GM10847 (cell line): ENCODE data around the gene GALNTL6.

Experiments used
- POLR2A ChIP-seq: IDR thresholded peaks from 2 replicates; pipeline ENCODE4 v1.6.1; 2011; ENCODE audit not compliant: insufficient read length; ENCODE audit errors: extremely low read depth

GALNTL6 gene

DNA sequence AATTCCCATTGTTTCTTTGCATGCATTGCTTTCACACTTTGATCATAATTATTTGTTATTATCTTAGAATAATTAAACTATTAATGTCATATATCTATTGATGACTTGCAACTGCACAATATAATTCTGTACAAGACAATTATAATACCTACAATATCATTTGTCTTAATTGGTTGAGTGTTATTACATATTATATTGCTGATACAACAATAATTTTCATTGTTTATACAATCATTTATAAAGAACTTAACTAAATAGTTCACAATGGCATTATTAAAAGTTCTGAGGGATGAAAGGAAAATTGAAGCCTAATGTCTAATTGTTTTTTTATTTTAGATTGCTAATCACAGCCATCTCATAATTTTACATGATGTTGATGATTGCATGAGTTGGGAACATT lies 227.6 kb downstream of the GALNTL6 start:
- TF ChIP-seq POLR2A, result no peak

GRCh38 chr4:172042714-172043114 lies 229.5 kb downstream of the GALNTL6 start:
- TF ChIP-seq POLR2A, result no peak

- TF ChIP-seq POLR2A, result no peak
Observed at GRCh38 chr4:172045981-172046380, 232.8 kb downstream of the GALNTL6 start.

DNA sequence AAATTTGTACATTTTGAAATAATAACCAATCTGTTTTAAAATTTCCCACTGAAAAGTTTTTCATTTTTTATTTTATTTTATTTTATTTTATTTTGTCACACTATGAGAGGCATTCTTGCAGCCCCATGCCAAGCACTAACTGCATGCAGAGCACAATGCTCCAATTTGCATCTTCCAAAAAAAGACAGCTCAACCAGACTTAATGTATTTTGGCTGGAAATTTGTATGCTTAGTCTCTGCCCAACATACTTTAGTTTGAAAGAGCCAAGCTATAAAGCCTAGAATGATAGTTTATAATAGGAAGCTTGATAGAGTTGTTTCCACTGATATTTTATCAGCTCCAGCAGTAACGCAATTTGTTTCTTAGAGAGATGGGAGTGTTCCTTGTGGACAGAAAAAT lies 235.5 kb downstream of the GALNTL6 start:
- no peak for TF ChIP-seq POLR2A

DNA sequence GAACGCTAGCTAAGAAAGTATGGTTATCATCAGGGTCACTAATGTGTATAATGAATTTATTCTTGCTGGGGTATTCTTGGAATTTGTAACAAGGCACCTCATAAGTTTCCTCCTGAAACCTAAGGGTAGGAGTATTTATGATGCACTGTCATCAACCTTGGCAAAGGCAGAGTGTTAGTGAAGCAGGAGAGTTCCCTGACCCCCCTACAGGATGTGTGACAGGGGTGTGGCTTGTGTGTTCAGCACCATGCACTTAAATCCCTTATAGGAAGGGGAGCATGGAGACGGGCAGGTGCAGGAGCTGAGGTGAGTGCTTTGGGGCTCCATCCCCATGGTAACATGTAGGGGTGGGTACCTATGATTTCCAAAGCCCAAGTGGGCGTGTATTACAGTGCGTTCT lies 237.7 kb downstream of the GALNTL6 start:
- TF ChIP-seq POLR2A, result no peak

DNA sequence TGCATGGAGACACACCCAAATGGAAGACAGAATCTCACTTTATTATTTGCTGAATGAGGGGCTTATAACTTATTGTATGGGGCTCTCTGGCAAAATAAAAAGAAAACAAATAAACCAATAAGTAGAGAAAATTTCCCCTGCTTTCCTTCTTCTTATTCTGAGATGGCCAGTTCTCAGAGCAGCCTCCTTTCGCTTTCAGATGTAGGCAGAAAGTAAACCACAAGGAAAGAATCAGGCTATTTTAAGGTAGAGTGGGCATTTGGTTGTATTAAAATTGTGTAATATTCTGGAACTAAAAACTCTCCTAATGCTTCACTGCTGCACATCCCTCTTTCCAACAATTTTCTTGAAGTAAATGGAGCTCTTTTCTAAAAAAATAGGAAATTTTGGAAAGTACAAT lies 241.8 kb downstream of the GALNTL6 start:
- no peak for TF ChIP-seq POLR2A

GRCh38 chr4:172055498-172055897 lies 242.3 kb downstream of the GALNTL6 start:
- TF ChIP-seq POLR2A, result no peak

DNA sequence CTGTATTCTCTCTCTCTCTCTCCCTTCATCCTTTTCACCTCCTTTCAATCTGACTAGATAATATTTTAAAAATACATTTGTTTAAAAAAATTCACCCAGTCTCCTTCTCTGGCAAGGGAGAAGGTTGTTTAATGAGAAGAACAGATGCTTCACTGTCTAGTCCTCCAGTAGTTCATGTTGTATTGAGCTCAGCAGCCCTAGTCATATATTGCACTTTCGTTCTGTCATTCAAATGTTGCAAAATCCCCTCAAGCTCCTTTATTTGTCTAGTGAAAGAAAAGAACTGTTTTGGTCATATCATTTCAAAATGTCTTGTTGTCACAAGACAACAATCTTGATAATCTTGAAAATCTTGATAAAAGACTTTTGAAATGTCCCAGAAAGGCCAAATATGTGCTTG lies 248.0 kb downstream of the GALNTL6 start:
- no peak for TF ChIP-seq POLR2A

- TF ChIP-seq POLR2A, result no peak
Observed at GRCh38 chr4:172068506-172068905, 255.3 kb downstream of the GALNTL6 start.

- no peak for TF ChIP-seq POLR2A
Observed at GRCh38 chr4:172073590-172073989, 260.4 kb downstream of the GALNTL6 start.

- no peak for TF ChIP-seq POLR2A
Observed at GRCh38 chr4:172083272-172083671, 270.1 kb downstream of the GALNTL6 start.

GRCh38 chr4:172088556-172088955 lies 275.4 kb downstream of the GALNTL6 start:
- no peak for TF ChIP-seq POLR2A

- no peak for TF ChIP-seq POLR2A
Observed at GRCh38 chr4:172095161-172095560, 282.0 kb downstream of the GALNTL6 start.

DNA sequence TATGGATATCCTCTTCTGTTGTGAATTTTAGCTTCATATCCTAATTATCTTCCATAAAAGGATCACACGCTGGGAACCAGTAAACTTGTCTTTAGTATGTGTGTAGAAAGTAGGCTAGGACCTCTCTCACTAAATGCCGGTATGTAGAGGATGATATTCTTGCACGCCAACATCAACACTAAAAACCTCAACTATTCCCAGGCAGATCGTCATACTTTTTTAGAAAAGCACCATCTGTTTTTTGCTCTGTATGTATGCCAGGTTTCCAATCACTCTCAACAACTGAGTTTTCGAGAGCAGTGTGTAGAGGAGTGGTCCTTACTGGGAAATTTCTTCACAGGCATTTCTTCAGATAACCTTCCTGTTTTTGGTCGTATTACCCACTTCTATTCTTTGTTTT lies 283.6 kb downstream of the GALNTL6 start:
- TF ChIP-seq POLR2A, result no peak

DNA sequence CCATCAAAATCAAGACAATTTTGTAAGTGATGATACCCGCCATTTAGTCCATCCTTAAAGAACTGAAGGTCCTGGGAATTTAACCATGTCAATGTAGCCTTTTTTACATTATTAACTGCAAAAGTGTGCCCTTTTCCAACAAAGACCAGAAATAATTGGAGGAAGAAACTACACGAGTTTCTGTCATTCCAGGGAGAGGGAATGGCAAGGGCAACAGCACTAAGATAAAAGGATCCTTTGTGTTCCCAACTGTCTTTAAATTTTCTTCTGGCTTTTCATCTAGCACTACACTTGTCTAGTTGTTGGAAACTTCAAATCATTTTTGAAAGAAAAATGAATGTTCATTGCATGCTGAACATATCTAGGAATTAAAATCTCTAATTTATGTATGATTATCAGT lies 286.2 kb downstream of the GALNTL6 start:
- no peak for TF ChIP-seq POLR2A

DNA sequence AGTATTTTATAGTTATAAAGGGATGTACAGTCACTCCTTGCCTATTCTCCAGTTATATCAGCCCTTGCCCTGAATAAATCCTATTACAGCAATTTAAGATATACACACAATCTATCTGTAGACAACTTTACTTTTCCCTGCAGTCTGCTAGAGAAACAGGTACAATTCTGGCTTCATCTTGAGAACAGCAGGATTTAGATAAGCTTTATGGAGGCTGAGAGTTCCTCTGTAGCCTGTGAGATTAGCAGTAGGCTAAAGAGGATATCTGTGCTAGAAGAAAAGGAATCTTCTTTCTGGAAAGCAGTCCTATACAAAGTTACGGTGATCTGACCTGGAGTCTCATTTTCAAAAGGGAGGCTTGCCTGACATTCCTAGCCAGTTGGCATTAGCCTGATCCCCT lies 290.3 kb downstream of the GALNTL6 start:
- no peak for TF ChIP-seq POLR2A

- TF ChIP-seq POLR2A, result no peak
Observed at GRCh38 chr4:172104539-172104938, 291.3 kb downstream of the GALNTL6 start.

GRCh38 chr4:172105918-172106317 lies 292.7 kb downstream of the GALNTL6 start:
- TF ChIP-seq POLR2A, result no peak
